Liver (tissue), 9 donors: ENCODE measurements around the gene GLS. TPM values are rescaled to one million over a fixed set of nuclear protein-coding genes. Genes with fewer than 3 reads are reported as not detected.

Source experiments
- DNase-seq: peaks from one replicate; pipeline ENCODE4 v3.0.0-alpha.2; 2017; ENCODE audit warnings: low spot score
- H3K27ac ChIP-seq, 2 donors: one replicate each; pipeline ENCODE4 v1.7.0; 2013; ENCODE audit warnings: inconsistent platforms in 2 of 2, low read length in 2 of 2, control low read depth in 1 of 2, low read depth in 1 of 2, mild to moderate bottlenecking in 1 of 2
- H3K27me3 ChIP-seq, 4 donors: one replicate each; pipeline versions ENCODE4 v1.6.1 to v1.7.0; 2013; ENCODE audit warnings: low read length in 3 of 4, inconsistent platforms in 1 of 4, mild to moderate bottlenecking in 1 of 4, moderate library complexity in 1 of 4; ENCODE audit not compliant: control insufficient read depth in 4 of 4, insufficient read depth in 4 of 4
- H3K36me3 ChIP-seq, 4 donors: one replicate each; pipeline versions ENCODE4 v1.6.1 to v1.7.0; 2013; ENCODE audit warnings: low read length in 3 of 4, mild to moderate bottlenecking in 3 of 4, low read depth in 1 of 4, moderate library complexity in 1 of 4; ENCODE audit not compliant: control insufficient read depth in 4 of 4, insufficient read depth in 3 of 4
- H3K4me1 ChIP-seq, 4 donors: one replicate each; pipeline versions ENCODE4 v1.6.1 to v1.7.0; 2013; ENCODE audit warnings: low read length in 3 of 4, mild to moderate bottlenecking in 3 of 4, moderate library complexity in 1 of 4; ENCODE audit not compliant: control insufficient read depth in 4 of 4, insufficient read depth in 4 of 4
- H3K4me3 ChIP-seq, 3 donors: one replicate each; pipeline versions ENCODE4 v1.6.1 to v1.7.0; 2013; ENCODE audit warnings: low read length in 3 of 3, control low read depth in 1 of 3, low read depth in 1 of 3, mild to moderate bottlenecking in 1 of 3
- H3K9ac ChIP-seq, 2 donors: one replicate each; pipeline ENCODE4 v1.7.0; 2013; ENCODE audit warnings: low read length in 2 of 2, mild to moderate bottlenecking in 2 of 2, moderate library complexity in 2 of 2, control low read depth in 1 of 2, low read depth in 1 of 2
- H3K9me3 ChIP-seq, 4 donors: one replicate each; pipeline versions ENCODE4 v1.6.1 to v1.7.0; 2013; ENCODE audit warnings: low read length in 3 of 4; ENCODE audit not compliant: control insufficient read depth in 4 of 4
- ATF3 ChIP-seq: IDR thresholded peaks from 2 replicates; pipeline ENCODE4 v1.6.1; 2016; ENCODE audit warnings: antibody characterized with exemption
- CTCF ChIP-seq: fragments of 150-350 bp; IDR thresholded peaks from 2 replicates; pipeline ENCODE4 v1.5.1; 2017; ENCODE audit warnings: improper control_type of control experiment, low read depth, low read length; ENCODE audit not compliant: missing input control
- EGR1 ChIP-seq, 2 donors: IDR thresholded peaks; 2 replicates each; pipeline ENCODE4 v1.6.1; 2016 to 2018; ENCODE audit warnings: antibody characterized with exemption in 2 of 2, low read depth in 2 of 2
- FOXA1 ChIP-seq: IDR thresholded peaks from 2 replicates; pipeline ENCODE4 v1.6.1; 2016; ENCODE audit warnings: antibody characterized with exemption
- FOXA2 ChIP-seq: IDR thresholded peaks from 2 replicates; pipeline ENCODE4 v1.6.1; 2016; ENCODE audit warnings: antibody characterized with exemption
- GABPA ChIP-seq, 2 donors: IDR thresholded peaks in 1 of 2; conservative IDR thresholded peaks in 1 of 2; 2 replicates each; pipeline ENCODE4 v1.6.1; 2016; ENCODE audit warnings: antibody characterized with exemption in 2 of 2, mild to moderate bottlenecking in 1 of 2, moderate library complexity in 1 of 2
- HNF4A ChIP-seq, 2 donors: conservative IDR thresholded peaks; 2 replicates each; pipeline ENCODE4 v1.6.1; 2016; ENCODE audit warnings: antibody characterized with exemption in 2 of 2, mild to moderate bottlenecking in 2 of 2
- HNF4G ChIP-seq: IDR thresholded peaks from 2 replicates; pipeline ENCODE4 v1.6.1; 2016; ENCODE audit warnings: antibody characterized with exemption
- JUND ChIP-seq, 2 donors: IDR thresholded peaks; 2 replicates each; pipeline ENCODE4 v1.6.1; 2016; ENCODE audit warnings: antibody characterized with exemption in 2 of 2
- MAX ChIP-seq: IDR thresholded peaks from 2 replicates; pipeline ENCODE4 v1.6.1; 2016; ENCODE audit warnings: antibody characterized with exemption
- NR2F2 ChIP-seq: IDR thresholded peaks from 2 replicates; pipeline ENCODE4 v1.6.1; 2016; ENCODE audit warnings: antibody characterized with exemption
- RAD21 ChIP-seq, 2 donors: IDR thresholded peaks; 2 replicates each; pipeline ENCODE4 v1.6.1; 2016; ENCODE audit warnings: antibody characterized with exemption in 2 of 2, mild to moderate bottlenecking in 2 of 2
- REST ChIP-seq: IDR thresholded peaks from 2 replicates; pipeline ENCODE4 v1.6.1; 2016; ENCODE audit warnings: antibody characterized with exemption, mild to moderate bottlenecking
- RXRA ChIP-seq, 2 donors: IDR thresholded peaks; 2 replicates each; pipeline ENCODE4 v1.6.1; 2017 to 2018; ENCODE audit warnings: antibody characterized with exemption in 2 of 2, mild to moderate bottlenecking in 1 of 2
- SP1 ChIP-seq: IDR thresholded peaks from 2 replicates; pipeline ENCODE4 v1.6.1; 2018; ENCODE audit warnings: antibody characterized with exemption, mild to moderate bottlenecking
- TAF1 ChIP-seq: conservative IDR thresholded peaks from 2 replicates; pipeline ENCODE4 v1.6.1; 2016; ENCODE audit warnings: antibody characterized with exemption, mild to moderate bottlenecking
- YY1 ChIP-seq: IDR thresholded peaks from 2 replicates; pipeline ENCODE4 v1.6.1; 2016; ENCODE audit warnings: antibody characterized with exemption, mild to moderate bottlenecking
- ZBTB33 ChIP-seq: IDR thresholded peaks from 2 replicates; pipeline ENCODE4 v1.6.1; 2016; ENCODE audit warnings: antibody characterized with exemption
- WGBS: extraction: QIAGEN DNeasy Blood & Tissue Kit; methylation state at CpG from one replicate; pipeline ENCODE4 v1.1.7; 2013; 5-methylcytosine and 5-hydroxymethylcytosine counted together
- polyA plus RNA-seq, 2 donors: library from polyadenylated mRNA; stranded (reverse) in 1 of 2; unstranded in 1 of 2; fragments of 200-250 nt in 1 of 2; fragments of >200 nt in 1 of 2; fragmentation: Nextera tagmentation in 1 of 2; extraction: Ambion mirVana in 1 of 2; gene quantifications; one replicate each; pipeline versions ENCODE4 v1.2.1 to v1.2.3, GENCODE V29; 2013 to 2015
- total RNA-seq, 2 donors: library from RNA; depleted of rRNA; stranded (reverse); fragments of >200 nt; gene quantifications; one replicate each; pipeline ENCODE4 v1.2.3, GENCODE V29; 2014
- donor health status: healthy.
- donor health status: healthy.
- donor health status: healthy.
- donor health status: healthy.
- donor health status: healthy.

GLS gene
- total and polyA plus RNA-seq, 4 donors: 4.3 to 38.6 (median 16.5) TPM

- TF ChIP-seq JUND (IDR thresholded peaks at IDR 0.05): no peak
- TF ChIP-seq HNF4G: no peak
- no peak for TF ChIP-seq ATF3
- no peak for TF ChIP-seq YY1
- TF ChIP-seq RXRA (IDR thresholded peaks at IDR 0.05): peak; percentile 83 to 91
- peak; percentile 38 to 51 for TF ChIP-seq HNF4A (conservative IDR thresholded peaks at IDR 0.05)
- TF ChIP-seq FOXA2: no peak
- TF ChIP-seq TAF1: no peak
- no peak for TF ChIP-seq MAX
- TF ChIP-seq EGR1 (IDR thresholded peaks at IDR 0.05; ENCODE audit: low read depth in 2 of 2): no peak
- TF ChIP-seq REST: no peak
- no peak for TF ChIP-seq ZBTB33
- TF ChIP-seq CTCF: no peak
- no peak for TF ChIP-seq GABPA (IDR thresholded peaks at IDR 0.05 in 1 of 2, conservative IDR thresholded peaks at IDR 0.05 in 1 of 2)
- TF ChIP-seq FOXA1: no peak
- peak; percentile 47 for TF ChIP-seq SP1
- TF ChIP-seq NR2F2: no peak
- peak in 1 of 2 donors; percentile 20 for TF ChIP-seq RAD21 (IDR thresholded peaks at IDR 0.05)
- Histone ChIP-seq H3K27ac (peak overlapping the region; percentile 25 to 60), H3K9ac (no peak overlapping the region), H3K9me3 (no peaks in the 10 kb centered on the region), H3K27me3 (no peaks in the 10 kb centered on the region), H3K4me3 (no peak overlapping the region), H3K36me3 (peaks cover 16 to 96% (median 80%) of the 10 kb centered on the region in 4 donors), H3K4me1 (peaks cover 0 to 13% (median 5%) of the 10 kb centered on the region in 4 donors)
- DNase-seq: no peak
- WGBS: 52% methylated on average over 13 of the region's 13 CpGs
These were observed 105.8 kb downstream of the GLS start for GRCh38 chr2:190986221-190986953.
